CD14-positive monocyte (primary cell): Measurements from ENCODE around the gene FOXRED2. TPM values are rescaled to one million over a fixed set of nuclear protein-coding genes. Genes with fewer than 3 reads are reported as not detected.

ENCODE experiments used
- DNase-seq, 3 donors: peaks; one replicate each; pipeline ENCODE4 v3.0.0-alpha.2; 2011 to 2022
- H2AFZ ChIP-seq: 2 replicates; pipeline ENCODE4 v1.6.0; 2012; ENCODE audit warnings: mild to moderate bottlenecking, low read depth, low read length, inconsistent platforms; ENCODE audit not compliant: insufficient read depth, poor library complexity, severe bottlenecking
- H3K27ac ChIP-seq, 2 donors: 1 replicate in 1 of 2; 2 replicates in 1 of 2; pipeline ENCODE4 v1.5.1; 2012 to 2013; ENCODE audit warnings: low read length in 2 of 2, control low read depth in 1 of 2, inconsistent platforms in 1 of 2, low read depth in 1 of 2, mild to moderate bottlenecking in 1 of 2
- H3K27me3 ChIP-seq, 2 donors: one replicate each; pipeline versions ENCODE4 v1.6.0 to v1.6.1; 2011 to 2013; ENCODE audit warnings: low read length in 2 of 2; ENCODE audit not compliant: control insufficient read depth in 2 of 2, insufficient read depth in 2 of 2
- H3K36me3 ChIP-seq, 2 donors: replicated peaks in 1 of 2; 1 replicate in 1 of 2; 2 replicates in 1 of 2; pipeline versions ENCODE4 v1.5.1 to v1.6.1; 2012 to 2013; ENCODE audit warnings: low read length in 2 of 2, control low read depth in 1 of 2, inconsistent platforms in 1 of 2, mild to moderate bottlenecking in 1 of 2; ENCODE audit not compliant: insufficient read depth in 2 of 2, control insufficient read depth in 1 of 2
- H3K4me1 ChIP-seq, 2 donors: 1 replicate in 1 of 2; 2 replicates in 1 of 2; pipeline versions ENCODE4 v1.5.1 to v1.6.1; 2012 to 2013; ENCODE audit warnings: low read length in 2 of 2, control low read depth in 1 of 2, inconsistent platforms in 1 of 2, mild to moderate bottlenecking in 1 of 2, moderate library complexity in 1 of 2; ENCODE audit not compliant: insufficient read depth in 2 of 2, control insufficient read depth in 1 of 2
- H3K4me2 ChIP-seq: replicated peaks from 2 replicates; pipeline ENCODE3; 2012; ENCODE audit warnings: low read length, moderate library complexity, mild to moderate bottlenecking; ENCODE audit not compliant: poor library complexity, severe bottlenecking; ENCODE audit errors: extremely low read depth
- H3K4me3 ChIP-seq, 3 experiments: fragments of 200-600 bp in 1 of 3; sonication (generic) in 1 of 3; replicated peaks in 1 of 3; 1 replicate in 2 of 3; 2 replicates in 1 of 3; pipeline ENCODE4 v1.5.1; 2011 to 2013; ENCODE audit warnings: low read length in 3 of 3, mild to moderate bottlenecking in 3 of 3, control low read depth in 2 of 3, low read depth in 2 of 3, inconsistent platforms in 1 of 3, moderate library complexity in 1 of 3
- H3K79me2 ChIP-seq: 2 replicates; pipeline ENCODE4 v1.6.0; 2012; ENCODE audit warnings: mild to moderate bottlenecking, control low read depth, inconsistent platforms, low read length, moderate library complexity; ENCODE audit not compliant: insufficient read depth
- H3K9ac ChIP-seq: 2 replicates; pipeline ENCODE4 v1.6.0; 2017; ENCODE audit warnings: low read length, mild to moderate bottlenecking; ENCODE audit not compliant: insufficient read depth, poor library complexity, severe bottlenecking
- H3K9me3 ChIP-seq, 2 donors: replicated peaks in 1 of 2; 1 replicate in 1 of 2; 2 replicates in 1 of 2; pipeline versions ENCODE4 v1.5.1 to v1.6.1; 2012 to 2013; ENCODE audit warnings: low read length in 2 of 2, control low read depth in 1 of 2; ENCODE audit not compliant: control insufficient read depth in 1 of 2, insufficient read depth in 1 of 2
- H4K20me1 ChIP-seq: 2 replicates; pipeline ENCODE4 v1.6.0; 2012; ENCODE audit warnings: mild to moderate bottlenecking, low read length, control low read depth, moderate library complexity; ENCODE audit not compliant: insufficient read depth
- H3K27ac Mint-ChIP-seq, 7 donors: one replicate each; pipeline ENCODE4 v1.8.0; 2020; ENCODE audit warnings: mild to moderate bottlenecking in 7 of 7, mixed read lengths in 7 of 7, moderate library complexity in 6 of 7, inconsistent platforms in 2 of 7
- H3K27me3 Mint-ChIP-seq, 3 donors: one replicate each; pipeline ENCODE4 v1.8.0; 2021 to 2022; ENCODE audit warnings: low read depth in 3 of 3, mild to moderate bottlenecking in 3 of 3, mixed read lengths in 3 of 3, moderate library complexity in 3 of 3, inconsistent platforms in 1 of 3
- H3K36me3 Mint-ChIP-seq, 2 donors: one replicate each; pipeline ENCODE4 v1.8.0; 2020; ENCODE audit warnings: mixed read lengths in 2 of 2, inconsistent platforms in 1 of 2, mild to moderate bottlenecking in 1 of 2
- H3K4me1 Mint-ChIP-seq: one replicate; pipeline ENCODE4 v1.8.0; 2020; ENCODE audit warnings: mild to moderate bottlenecking, mixed read lengths
- H3K4me3 Mint-ChIP-seq, 2 donors: one replicate each; pipeline ENCODE4 v1.8.0; 2020; ENCODE audit warnings: mild to moderate bottlenecking in 2 of 2, mixed read lengths in 2 of 2, moderate library complexity in 1 of 2
- H3K9me3 Mint-ChIP-seq, 7 donors: one replicate each; pipeline ENCODE4 v1.8.0; 2020 to 2022; ENCODE audit warnings: mixed read lengths in 7 of 7, mild to moderate bottlenecking in 6 of 7, moderate library complexity in 6 of 7, inconsistent platforms in 2 of 7
- CTCF ChIP-seq: fragments of 200-600 bp; IDR thresholded peaks from one replicate; pipeline ENCODE4 v1.8.0; 2022; ENCODE audit warnings: antibody characterized with exemption, mild to moderate bottlenecking
- WGBS: methylation state at CpG from one replicate; pipeline ENCODE4 v1.1.5; 2013; ENCODE audit warnings: missing lambda C conversion rate; ENCODE audit not compliant: insufficient coverage; 5-methylcytosine and 5-hydroxymethylcytosine counted together
- intact Hi-C, 2 donors: fragments of 100-400 bp; cut with micrococcal nuclease; formaldehyde crosslinking; loops; one replicate each; pipeline versions ENCODE4 v1.15.0 to v1.15.1; 2023
- polyA plus RNA-seq, 3 donors: library from polyadenylated mRNA; depleted of rRNA in 1 of 3; unstranded in 2 of 3; stranded (reverse) in 1 of 3; fragments of 300-500 nt in 2 of 3; fragments of >200 nt in 1 of 3; fragmentation: Illumina TruSeq in 2 of 3; gene quantifications; 1 replicate in 2 of 3; 2 replicates in 1 of 3; pipeline ENCODE4 v1.2.3, GENCODE V29; 2012 to 2021

The FOXRED2 gene
- polyA plus RNA-seq, 3 donors: 1.5 to 2.0 (median 1.9) TPM

- 51% methylated on average over 8 of the region's 8 CpGs for WGBS
- H3K4me3 Mint-ChIP-seq: peak overlapping the region in 1 of 2 donors; percentile 58
- Histone ChIP-seq H3K4me1 (peaks cover 71 to 86% of the 10 kb centered on the region in 2 donors), H3K4me3 (peak overlapping the region in 1 of 3 experiments; percentile 31), H3K27ac (peak overlapping the region; percentile 18 to 56), H2AFZ (no peak overlapping the region), H3K4me2 (peak overlapping the region; percentile 19), H3K9me3 (no peaks in the 10 kb centered on the region), H4K20me1 (no peaks in the 10 kb centered on the region), H3K36me3 (no peaks in the 10 kb centered on the region), H3K27me3 (no peaks in the 10 kb centered on the region), H3K9ac (no peak overlapping the region), H3K79me2 (peaks cover 2% of the 10 kb centered on the region)
- H3K36me3 Mint-ChIP-seq: peaks cover 0 to 5% of the 10 kb centered on the region in 2 donors
- no peak for DNase-seq
- H3K9me3 Mint-ChIP-seq: peaks cover 0 to 2% (median 0%) of the 10 kb centered on the region in 7 donors
- H3K4me1 Mint-ChIP-seq: peaks cover 75% of the 10 kb centered on the region
- peak overlapping the region; percentile 58 to 89 (median 82) for H3K27ac Mint-ChIP-seq
- no peaks in the 10 kb centered on the region for H3K27me3 Mint-ChIP-seq
- no peak for TF ChIP-seq CTCF
- intact Hi-C loops: loop anchor here (5.0 kb wide), 2 partner anchors 33 to 48 kb away; no protein-coding TSS in a partner anchor
Observed at GRCh38 chr22:36445158-36445668, 61.6 kb downstream of the FOXRED2 start.

- no peak for DNase-seq
- no peak for TF ChIP-seq CTCF
- Histone ChIP-seq H3K4me3 (no peak overlapping the region), H2AFZ (no peak overlapping the region), H3K27ac (no peak overlapping the region), H4K20me1 (no peaks in the 10 kb centered on the region), H3K27me3 (no peaks in the 10 kb centered on the region), H3K36me3 (no peaks in the 10 kb centered on the region), H3K9me3 (no peaks in the 10 kb centered on the region), H3K4me2 (no peak overlapping the region), H3K79me2 (no peaks in the 10 kb centered on the region), H3K9ac (no peak overlapping the region), H3K4me1 (peaks cover 52 to 67% of the 10 kb centered on the region in 2 donors)
- Mint-ChIP-seq H3K27me3 (no peaks in the 10 kb centered on the region), H3K9me3 (peaks cover 0 to 2% (median 0%) of the 10 kb centered on the region in 7 donors), H3K36me3 (peaks cover 0 to 8% of the 10 kb centered on the region in 2 donors), H3K27ac (no peak overlapping the region), H3K4me1 (peaks cover 60% of the 10 kb centered on the region), H3K4me3 (no peak overlapping the region)
- intact Hi-C loops: no loop called here
- WGBS: 44% methylated on average over 4 of the region's 8 CpGs
Observed at GRCh38 chr22:36443198-36443770, 63.6 kb downstream of the FOXRED2 start.
